ENCODE results near the gene PIGV. TPM values are rescaled to one million over a fixed set of nuclear protein-coding genes. Genes with fewer than 3 reads are reported as not detected.

The PIGV gene
- total and polyA plus RNA-seq, 2 experiments from 2014 or later, result 20.4 to 28.9 TPM

GRCh38 chr1:26748351-26748750, 39.4 kb upstream of the PIGV start:
- Histone ChIP-seq H3K4me1 (ENCODE audit: insufficient read depth) (peaks cover 24% of the 10 kb centered on the region), H3K4me3 (no peak overlapping the region), H3K79me2 (ENCODE audit: insufficient read depth) (peaks cover 99% of the 10 kb centered on the region), H3K27me3 (replicated peaks; ENCODE audit: insufficient read depth) (no peaks in the 10 kb centered on the region), H3K27ac (no peak overlapping the region), H2AFZ (no peak overlapping the region), H4K20me1 (ENCODE audit: insufficient read depth) (no peaks in the 10 kb centered on the region), H3K4me2 (ENCODE audit: unreplicated experiment) (no peak overlapping the region), H3F3A (ENCODE audit: insufficient read depth) (peaks cover 27% of the 10 kb centered on the region), H3K9me3 (ENCODE audit: low read depth) (no peaks in the 10 kb centered on the region), H3K9me2 (ENCODE audit: insufficient read depth) (no peaks in the 10 kb centered on the region), H3K36me3 (ENCODE audit: low read depth) (0 out of 2 replicates have a peak, but pooled peaks cover 10% of the 10 kb centered on the region), H3K9ac (no peak overlapping the region)
- DNase-seq, result no peak
- TF ChIP-seq EZH2phosphoT487 (IDR thresholded peaks at IDR 0.05; ENCODE audit: insufficient read depth, low read depth), result no peak
- no peak for TF ChIP-seq EZH2 (IDR thresholded peaks at IDR 0.05; ENCODE audit: insufficient read depth, poor library complexity, severe bottlenecking)
- WGBS, 2 experiments (ENCODE audit: low coverage in 1 of 2, low lambda C conversion rate in 2 of 2, missing lambda C conversion rate in 2 of 2), result 93 to 95% methylated on average over 1 of the region's 1 CpG
- in situ Hi-C loops (cut with MboI), result no loop called here

- Histone ChIP-seq H3K4me3 (no peak overlapping the region), H3K9me3 (ENCODE audit: low read depth) (no peaks in the 10 kb centered on the region), H3K9me2 (ENCODE audit: insufficient read depth) (no peaks in the 10 kb centered on the region), H3K4me2 (ENCODE audit: unreplicated experiment) (no peak overlapping the region), H3K9ac (no peak overlapping the region), H3F3A (ENCODE audit: insufficient read depth) (peaks cover 18% of the 10 kb centered on the region), H3K36me3 (ENCODE audit: low read depth) (0 out of 2 replicates have a peak, but pooled peaks cover 14% of the 10 kb centered on the region), H4K20me1 (ENCODE audit: insufficient read depth) (no peaks in the 10 kb centered on the region), H3K4me1 (ENCODE audit: insufficient read depth) (peaks cover 14% of the 10 kb centered on the region), H3K27me3 (replicated peaks; ENCODE audit: insufficient read depth) (no peaks in the 10 kb centered on the region), H3K79me2 (ENCODE audit: insufficient read depth) (peaks cover 100% of the 10 kb centered on the region), H3K27ac (no peak overlapping the region), H2AFZ (no peak overlapping the region)
- no peak for DNase-seq
- TF ChIP-seq EZH2phosphoT487 (IDR thresholded peaks at IDR 0.05; ENCODE audit: insufficient read depth, low read depth) (no peak), EZH2 (IDR thresholded peaks at IDR 0.05; ENCODE audit: insufficient read depth, poor library complexity, severe bottlenecking) (no peak)
- WGBS, 2 experiments (ENCODE audit: low coverage in 1 of 2, low lambda C conversion rate in 2 of 2, missing lambda C conversion rate in 2 of 2), result 56 to 57% methylated on average over 5 of the region's 5 CpGs
- in situ Hi-C loops (cut with MboI), result no loop called here
These were observed 38.3 kb upstream of the PIGV start for GRCh38 chr1:26749458-26749857.

GRCh38 chr1:26750428-26750827, 37.3 kb upstream of the PIGV start:
- H3K4me3 ChIP-seq, result no peak overlapping the region
- 94 to 100% methylated on average over 1 of the region's 1 CpG for WGBS, 2 experiments (ENCODE audit: low coverage in 1 of 2, low lambda C conversion rate in 2 of 2, missing lambda C conversion rate in 2 of 2)
- in situ Hi-C loops (cut with MboI), result no loop called here
- no peaks in the 10 kb centered on the region for H3K27me3 ChIP-seq (replicated peaks; ENCODE audit: insufficient read depth)
- H4K20me1 ChIP-seq (ENCODE audit: insufficient read depth), result no peaks in the 10 kb centered on the region
- peaks cover 9% of the 10 kb centered on the region for H3F3A ChIP-seq (ENCODE audit: insufficient read depth)
- H3K9me2 ChIP-seq (ENCODE audit: insufficient read depth), result no peaks in the 10 kb centered on the region
- peaks cover 4% of the 10 kb centered on the region for H3K4me1 ChIP-seq (ENCODE audit: insufficient read depth)
- no peak overlapping the region for H3K27ac ChIP-seq
- no peak overlapping the region for H3K9ac ChIP-seq
- no peak overlapping the region for H3K4me2 ChIP-seq (ENCODE audit: unreplicated experiment)
- no peak for DNase-seq
- no peaks in the 10 kb centered on the region for H3K9me3 ChIP-seq (ENCODE audit: low read depth)
- TF ChIP-seq EZH2 (IDR thresholded peaks at IDR 0.05; ENCODE audit: insufficient read depth, poor library complexity, severe bottlenecking) (no peak), EZH2phosphoT487 (IDR thresholded peaks at IDR 0.05; ENCODE audit: insufficient read depth, low read depth) (no peak)
- H3K79me2 ChIP-seq (ENCODE audit: insufficient read depth), result peaks cover 100% of the 10 kb centered on the region
- 0 out of 2 replicates have a peak, but pooled peaks cover 14% of the 10 kb centered on the region for H3K36me3 ChIP-seq (ENCODE audit: low read depth)
- no peak overlapping the region for H2AFZ ChIP-seq

GRCh38 chr1:26752519-26752918, 35.2 kb upstream of the PIGV start:
- Histone ChIP-seq H3K27me3 (replicated peaks; ENCODE audit: insufficient read depth) (no peaks in the 10 kb centered on the region), H2AFZ (no peak overlapping the region), H4K20me1 (ENCODE audit: insufficient read depth) (no peaks in the 10 kb centered on the region), H3K36me3 (ENCODE audit: low read depth) (0 out of 2 replicates have a peak, but pooled peaks cover 14% of the 10 kb centered on the region), H3K4me1 (ENCODE audit: insufficient read depth) (no peaks in the 10 kb centered on the region), H3F3A (ENCODE audit: insufficient read depth) (peaks cover 3% of the 10 kb centered on the region; the same call in 1 of the 2 replicates), H3K9ac (no peak overlapping the region), H3K4me3 (no peak overlapping the region), H3K9me2 (ENCODE audit: insufficient read depth) (no peaks in the 10 kb centered on the region), H3K9me3 (ENCODE audit: low read depth) (no peaks in the 10 kb centered on the region), H3K27ac (no peak overlapping the region), H3K4me2 (ENCODE audit: unreplicated experiment) (no peak overlapping the region), H3K79me2 (ENCODE audit: insufficient read depth) (peaks cover 100% of the 10 kb centered on the region)
- in situ Hi-C loops (cut with MboI), result no loop called here
- WGBS, 2 experiments (ENCODE audit: low coverage in 1 of 2, low lambda C conversion rate in 2 of 2, missing lambda C conversion rate in 2 of 2), result 90 to 93% methylated on average over 4 of the region's 4 CpGs
- TF ChIP-seq EZH2 (IDR thresholded peaks at IDR 0.05; ENCODE audit: insufficient read depth, poor library complexity, severe bottlenecking) (no peak), EZH2phosphoT487 (IDR thresholded peaks at IDR 0.05; ENCODE audit: insufficient read depth, low read depth) (no peak)
- DNase-seq, result no peak
